ENCODE results near the gene TRAK2.

DNA sequence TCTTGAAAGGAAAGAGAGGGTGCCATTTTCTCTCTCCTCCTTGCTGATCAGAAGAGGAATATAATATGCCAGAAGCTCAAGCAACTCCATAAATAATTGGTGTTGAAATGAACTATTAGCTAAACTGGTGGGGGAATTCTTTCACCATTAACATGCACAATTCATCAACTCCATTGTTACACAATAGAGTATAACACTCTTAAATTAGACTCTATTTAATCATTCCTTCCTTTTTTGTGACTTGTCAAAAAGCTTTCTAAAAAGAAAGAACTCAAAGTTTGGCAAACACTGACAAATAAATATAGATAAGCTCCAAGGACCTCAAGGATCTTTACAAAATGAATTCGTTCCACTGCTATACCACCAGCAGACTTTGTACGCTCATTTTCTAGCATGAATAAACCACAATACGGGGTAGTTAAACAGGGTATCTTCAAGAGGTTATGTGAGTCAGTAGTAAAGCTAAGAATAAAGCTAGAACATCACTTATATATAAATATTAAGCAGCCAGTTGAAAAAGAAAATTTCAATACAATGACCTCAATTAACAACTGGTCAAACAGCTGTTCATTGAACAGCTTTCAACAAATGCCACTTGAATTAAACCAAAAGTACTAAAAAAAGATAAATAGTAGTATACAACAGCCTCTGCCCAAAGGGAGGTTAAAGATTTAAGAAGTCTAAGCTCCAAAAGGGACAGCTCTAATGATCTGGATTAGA, 6.4 kb downstream of the TRAK2 start:
- TF ChIP-seq EP300 (conservative IDR thresholded peaks at IDR 0.05; ENCODE audit: poor library complexity, severe bottlenecking) (no peak), SMC3 (conservative IDR thresholded peaks at IDR 0.05; ENCODE audit: poor library complexity) (no peak), POLR2AphosphoS5 (IDR thresholded peaks at IDR 0.05) (no peak), EZH2 (IDR thresholded peaks at IDR 0.05; ENCODE audit: borderline replicate concordance, insufficient read depth, low read length, poor library complexity, severe bottlenecking) (no peak), TAF1 (IDR thresholded peaks at IDR 0.05; ENCODE audit: low read depth) (no peak), MXI1 (conservative IDR thresholded peaks at IDR 0.05; ENCODE audit: poor library complexity, severe bottlenecking) (no peak)
- TF ChIP-seq, protein P1, sequence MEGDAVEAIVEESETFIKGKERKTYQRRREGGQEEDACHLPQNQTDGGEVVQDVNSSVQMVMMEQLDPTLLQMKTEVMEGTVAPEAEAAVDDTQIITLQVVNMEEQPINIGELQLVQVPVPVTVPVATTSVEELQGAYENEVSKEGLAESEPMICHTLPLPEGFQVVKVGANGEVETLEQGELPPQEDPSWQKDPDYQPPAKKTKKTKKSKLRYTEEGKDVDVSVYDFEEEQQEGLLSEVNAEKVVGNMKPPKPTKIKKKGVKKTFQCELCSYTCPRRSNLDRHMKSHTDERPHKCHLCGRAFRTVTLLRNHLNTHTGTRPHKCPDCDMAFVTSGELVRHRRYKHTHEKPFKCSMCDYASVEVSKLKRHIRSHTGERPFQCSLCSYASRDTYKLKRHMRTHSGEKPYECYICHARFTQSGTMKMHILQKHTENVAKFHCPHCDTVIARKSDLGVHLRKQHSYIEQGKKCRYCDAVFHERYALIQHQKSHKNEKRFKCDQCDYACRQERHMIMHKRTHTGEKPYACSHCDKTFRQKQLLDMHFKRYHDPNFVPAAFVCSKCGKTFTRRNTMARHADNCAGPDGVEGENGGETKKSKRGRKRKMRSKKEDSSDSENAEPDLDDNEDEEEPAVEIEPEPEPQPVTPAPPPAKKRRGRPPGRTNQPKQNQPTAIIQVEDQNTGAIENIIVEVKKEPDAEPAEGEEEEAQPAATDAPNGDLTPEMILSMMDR (IDR thresholded peaks at IDR 0.05; ENCODE audit: poor library complexity, severe bottlenecking) = no peak
